ENCODE data around the gene ARHGEF10L. TPM values are rescaled to one million over a fixed set of nuclear protein-coding genes. Genes with fewer than 3 reads are reported as not detected.

ARHGEF10L gene
- total RNA-seq = 14.2 and 15.7 TPM in 2 replicates

DNA sequence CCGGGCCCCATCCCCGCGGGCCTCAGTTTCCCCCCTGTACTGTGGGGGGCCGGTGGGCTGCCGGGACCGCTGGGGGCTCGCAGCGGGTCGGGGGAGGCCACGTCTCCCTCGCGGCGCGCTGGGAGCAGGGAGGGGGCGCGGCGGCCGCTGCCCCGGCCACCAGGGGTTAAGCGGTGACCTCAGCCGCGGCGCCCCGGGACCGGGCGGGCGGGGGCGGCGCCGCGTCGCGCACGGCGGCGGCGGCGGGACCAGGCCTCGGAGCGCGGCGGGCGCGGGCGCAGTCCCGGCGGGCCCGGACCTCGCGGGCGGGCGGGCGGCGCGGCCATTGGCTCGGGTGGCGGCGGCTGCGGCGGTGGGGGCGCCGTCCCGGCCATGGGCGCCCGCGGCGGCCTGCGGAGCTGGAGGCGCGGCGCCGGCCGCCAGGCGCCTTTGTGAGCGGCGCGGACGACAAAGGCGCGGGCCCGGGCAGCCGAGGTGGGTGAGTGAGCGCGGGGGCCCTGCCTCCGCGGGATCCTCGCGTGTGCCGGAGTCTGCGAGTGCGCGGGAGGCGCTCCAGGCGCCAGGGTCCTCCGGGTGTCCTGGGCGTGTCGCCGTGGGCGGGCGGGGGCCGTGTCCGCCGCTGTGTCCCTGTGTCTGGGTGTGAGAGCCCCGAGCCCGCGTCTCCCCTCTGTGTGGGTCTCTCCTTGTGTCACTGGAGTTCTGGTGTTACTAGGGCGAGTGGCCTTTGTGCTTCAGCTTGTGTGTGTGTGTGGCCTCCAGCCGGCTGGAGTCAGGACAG lies at the start of gene ARHGEF10L:
ARHGEF10L (plus strand) TSS at position 222 of the 778 bp plus-strand sequence. CDS start 40,898 bp downstream, outside the sequence.

Other genes starting within 250 kb of the ARHGEF10L start
- gene PADI4, start 231.5 kb upstream of the ARHGEF10L start, total RNA-seq = not detected in 2 replicates
- not detected in 2 replicates for gene PADI6, start 167.5 kb upstream of the ARHGEF10L start, total RNA-seq
- 47.7 and 125 TPM in 2 replicates for gene RCC2, start 100.0 kb upstream of the ARHGEF10L start, total RNA-seq
- not detected in 2 replicates for gene ACTL8, start 215.6 kb downstream of the ARHGEF10L start, total RNA-seq